Measurements from ENCODE around the gene CNOT2. TPM values are rescaled to one million over a fixed set of nuclear protein-coding genes. Genes with fewer than 3 reads are reported as not detected.
"Not testable (repeated sequence)": the region's sequence is repeated elsewhere in the genome, so short reads cannot be mapped to it uniquely, and the experiment has no call there.

CNOT2 gene
- total RNA-seq, 1 donor from 2014 or later, result 22.0 TPM

- DNase-seq (ENCODE audit: low spot score) (no peak), ATAC-seq (no peak)
Measured at GRCh38 chr12:70364695-70365397, 121.6 kb downstream of the CNOT2 start.

- ATAC-seq (no peak), DNase-seq (ENCODE audit: low spot score) (no peak)
Measured at GRCh38 chr12:70365398-70365647, 122.1 kb downstream of the CNOT2 start.

- DNase-seq (ENCODE audit: low spot score) (peak; percentile 51), ATAC-seq (peak; percentile 77)
Measured at GRCh38 chr12:70365648-70366518, 122.7 kb downstream of the CNOT2 start, which contains the start of gene KCNMB4. Gene KCNMB4 (plus strand): TSS chr12:70366290. CDS start chr12:70366735, 445 bp downstream.

- peak; percentile 58 for ATAC-seq
- DNase-seq (ENCODE audit: low spot score), result peak; percentile 46
Measured at GRCh38 chr12:70366581-70367257, 123.5 kb downstream of the CNOT2 start.

GRCh38 chr12:70367258-70368141 is 124.3 kb downstream of the CNOT2 start:
- no peak for DNase-seq (ENCODE audit: low spot score)
- ATAC-seq, result peak; percentile 6

- ATAC-seq, result no peak
- no peak for DNase-seq (ENCODE audit: low spot score)
Measured at GRCh38 chr12:70372881-70373280, 129.6 kb downstream of the CNOT2 start.

- no peak for ATAC-seq
- no peak for DNase-seq (ENCODE audit: low spot score)
Measured at GRCh38 chr12:70379846-70380245, 136.6 kb downstream of the CNOT2 start.

GRCh38 chr12:70383484-70383883 is 140.3 kb downstream of the CNOT2 start:
- no peak for DNase-seq (ENCODE audit: low spot score)

GRCh38 chr12:70383886-70384285 is 140.7 kb downstream of the CNOT2 start:
- ATAC-seq, result no peak

More at GRCh38 chr12:70383484-70383883, 140.3 kb downstream of the CNOT2 start:
- ATAC-seq, result no peak

GRCh38 chr12:70386771-70387170 is 143.5 kb downstream of the CNOT2 start:
- ATAC-seq, result no peak
- DNase-seq (ENCODE audit: low spot score), result no peak

More at GRCh38 chr12:70383886-70384285, 140.7 kb downstream of the CNOT2 start:
- DNase-seq (ENCODE audit: low spot score), result no peak

- DNase-seq (ENCODE audit: low spot score) (no peak), ATAC-seq (no peak)
Measured at GRCh38 chr12:70389678-70390077, 146.4 kb downstream of the CNOT2 start.

GRCh38 chr12:70392631-70393030 is 149.4 kb downstream of the CNOT2 start:
- not testable (repeated sequence) for ATAC-seq; DNase-seq (ENCODE audit: low spot score)

- ATAC-seq (peak; percentile 64), DNase-seq (ENCODE audit: low spot score) (no peak)
Measured at GRCh38 chr12:70393787-70394499, 150.7 kb downstream of the CNOT2 start.

- DNase-seq (ENCODE audit: low spot score), result no peak
- no peak for ATAC-seq
Measured at GRCh38 chr12:70398002-70398401, 154.8 kb downstream of the CNOT2 start.

GRCh38 chr12:70398862-70399261 is 155.6 kb downstream of the CNOT2 start:
- ATAC-seq, result no peak
- DNase-seq (ENCODE audit: low spot score), result no peak

GRCh38 chr12:70399311-70399710 is 156.1 kb downstream of the CNOT2 start:
- ATAC-seq (no peak), DNase-seq (ENCODE audit: low spot score) (no peak)

GRCh38 chr12:70400124-70400523 is 156.9 kb downstream of the CNOT2 start:
- ATAC-seq, result no peak

GRCh38 chr12:70402597-70402996 is 159.4 kb downstream of the CNOT2 start:
- no peak for DNase-seq (ENCODE audit: low spot score)

More at GRCh38 chr12:70400124-70400523, 156.9 kb downstream of the CNOT2 start:
- DNase-seq (ENCODE audit: low spot score), result no peak

GRCh38 chr12:70403826-70404225 is 160.6 kb downstream of the CNOT2 start:
- DNase-seq (ENCODE audit: low spot score) (no peak), ATAC-seq (no peak)

More at GRCh38 chr12:70402597-70402996, 159.4 kb downstream of the CNOT2 start:
- ATAC-seq, result no peak
